NCI-H345 (cell line): ENCODE measurements around the gene MED12.

Experiments
- DNase-seq: peaks from one replicate; lab custom pipeline; 2025; lab: John Stamatoyannopoulos, UW

MED12 gene

GRCh38 chrX:71107245-71107644, 11.2 kb upstream of the MED12 start:
- no peak for DNase-seq

DNA sequence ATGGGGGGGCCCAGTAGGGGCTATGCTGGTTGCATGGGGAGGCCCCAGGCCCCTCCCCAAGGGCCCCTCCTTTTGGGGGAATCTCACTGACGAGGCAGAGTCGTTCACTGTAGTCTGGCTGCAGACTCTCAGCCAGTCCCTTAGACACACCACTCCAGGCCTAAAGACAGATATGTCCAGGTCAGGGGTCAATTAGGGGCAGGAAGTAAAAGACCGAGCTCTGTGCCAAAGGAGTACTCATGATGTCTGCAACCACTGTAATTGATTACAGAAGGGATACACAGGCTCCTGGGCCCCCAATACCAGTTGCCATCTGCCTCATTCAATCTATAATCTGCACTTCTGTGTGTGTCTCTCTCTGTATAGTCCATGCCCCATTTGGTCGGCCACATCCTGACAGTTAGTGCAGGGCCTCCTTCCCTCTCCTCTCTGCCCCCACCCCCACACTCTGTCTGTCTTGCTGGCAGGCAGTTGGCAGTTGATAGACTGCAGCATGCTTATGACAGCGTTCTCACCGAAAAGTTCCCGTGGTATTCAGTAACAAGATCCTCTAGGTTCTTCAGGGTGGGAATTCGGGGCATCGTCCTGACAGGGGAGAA, 10.5 kb upstream of the MED12 start:
- DNase-seq = no peak

- DNase-seq = no peak
Measured at GRCh38 chrX:71109051-71109450, 9.3 kb upstream of the MED12 start.

GRCh38 chrX:71111141-71111843, 7.1 kb upstream of the MED12 start, which contains the start of gene IL2RG:
Gene IL2RG (minus strand): TSS chrX:71111577. CDS start chrX:71111539, 38 bp downstream.
- no peak for DNase-seq

- DNase-seq = no peak
Measured at GRCh38 chrX:71111921-71112431, 6.4 kb upstream of the MED12 start.

DNA sequence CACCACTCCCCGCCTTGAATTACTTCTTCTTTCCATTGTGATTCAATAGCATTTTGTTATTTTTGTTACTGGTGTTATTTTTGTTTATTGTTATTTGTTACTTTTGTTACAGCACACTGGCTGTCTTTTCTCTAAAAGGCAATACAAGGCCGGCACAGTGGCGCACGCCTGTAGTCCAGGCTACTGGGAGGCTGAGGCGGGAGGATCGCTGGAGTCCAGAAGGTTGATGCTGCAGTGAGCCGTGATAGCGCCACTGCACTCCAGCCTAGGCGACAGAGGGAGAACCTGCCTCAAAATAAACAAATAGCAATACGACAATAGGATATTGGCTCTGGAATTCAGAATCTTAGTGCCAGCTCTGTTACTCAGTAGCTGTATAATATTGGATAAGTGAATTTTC, 1.0 kb upstream of the MED12 start:
- DNase-seq = no peak

GRCh38 chrX:71118985-71119535, 664 bp downstream of the MED12 start:
- no peak for DNase-seq

DNA sequence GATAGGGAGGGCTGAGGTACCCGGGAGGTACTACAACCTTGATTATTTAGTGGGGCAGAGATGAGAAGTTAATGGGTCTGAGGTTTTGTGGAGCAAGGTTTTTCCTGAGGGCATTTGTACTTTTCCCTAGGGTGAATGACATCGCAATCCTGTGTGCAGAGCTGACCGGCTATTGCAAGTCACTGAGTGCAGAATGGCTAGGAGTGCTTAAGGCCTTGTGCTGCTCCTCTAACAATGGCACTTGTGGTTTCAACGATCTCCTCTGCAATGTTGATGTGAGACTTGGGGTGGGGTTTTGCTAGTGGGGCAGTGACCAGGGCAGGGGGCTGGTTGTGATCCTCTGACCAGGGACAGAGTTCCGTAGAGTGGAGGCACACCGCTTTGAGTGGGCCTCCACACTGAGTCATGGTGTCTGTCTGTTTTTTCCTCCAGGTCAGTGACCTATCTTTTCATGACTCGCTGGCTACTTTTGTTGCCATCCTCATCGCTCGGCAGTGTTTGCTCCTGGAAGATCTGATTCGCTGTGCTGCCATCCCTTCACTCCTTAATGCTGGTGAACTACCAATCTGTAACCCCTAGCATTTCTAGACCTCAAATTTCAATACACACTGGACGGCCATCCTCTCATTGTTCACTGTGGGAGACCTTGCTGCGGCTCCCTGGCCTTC, 9.9 kb downstream of the MED12 start:
- no peak for DNase-seq

GRCh38 chrX:71128915-71129765, 10.7 kb downstream of the MED12 start:
- peak; percentile 37 for DNase-seq

DNA sequence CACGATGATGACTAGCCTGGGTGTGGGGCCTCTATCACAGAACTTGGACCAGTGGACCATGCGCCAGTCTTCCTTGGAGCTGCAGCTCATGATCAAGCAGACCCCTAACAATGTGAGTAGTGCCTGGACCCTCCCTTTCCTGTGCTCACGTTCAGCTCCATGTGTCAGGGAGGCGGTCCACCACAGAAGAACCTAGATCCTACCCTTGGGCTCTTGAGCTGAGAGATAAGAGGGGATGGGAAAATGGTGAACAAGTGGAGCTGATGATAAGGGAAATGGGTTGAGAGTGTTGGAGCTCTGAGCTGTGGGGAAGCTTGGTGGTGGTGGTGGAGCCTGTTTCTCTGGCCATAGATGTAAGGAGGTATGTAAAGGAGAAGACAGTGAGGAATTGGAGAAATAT, 13.1 kb downstream of the MED12 start:
- DNase-seq = no peak

DNA sequence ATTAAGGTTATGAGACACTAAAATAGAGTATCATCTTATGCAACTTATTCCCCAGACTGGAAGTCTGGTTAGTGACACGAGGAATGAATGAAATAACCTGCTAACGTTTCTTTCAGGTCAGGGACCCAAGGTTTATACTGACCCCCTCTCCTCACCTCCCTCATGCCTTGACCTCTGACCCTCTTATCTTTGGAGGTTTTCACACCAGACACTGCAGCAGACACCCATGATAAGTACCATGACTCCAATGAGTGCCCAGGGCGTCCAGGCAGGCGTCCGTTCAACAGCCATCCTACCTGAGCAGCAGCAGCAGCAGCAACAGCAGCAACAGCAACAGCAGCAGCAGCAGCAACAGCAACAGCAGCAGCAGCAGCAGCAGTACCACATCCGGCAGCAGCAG, 22.0 kb downstream of the MED12 start:
- no peak for DNase-seq

DNA sequence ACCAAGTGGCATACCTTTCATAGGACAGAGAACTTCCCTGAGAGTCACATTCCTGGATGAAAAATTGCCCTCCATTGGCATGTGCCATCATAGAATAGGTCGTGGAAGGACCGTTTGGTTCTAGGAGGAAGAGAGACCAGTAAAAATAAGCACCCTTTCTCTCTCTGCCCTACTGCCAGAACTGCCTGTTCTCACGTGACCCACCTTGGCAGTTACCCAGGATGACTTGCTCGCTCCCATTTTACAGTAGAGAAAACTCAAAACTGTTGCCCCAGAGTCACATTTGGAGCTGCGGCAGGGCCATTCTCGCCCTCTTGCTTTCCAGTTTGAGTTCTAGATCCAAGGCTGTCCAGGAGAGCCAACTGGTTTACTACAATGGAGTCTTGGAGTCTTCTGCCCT, 25.1 kb downstream of the MED12 start:
- DNase-seq = no peak

DNA sequence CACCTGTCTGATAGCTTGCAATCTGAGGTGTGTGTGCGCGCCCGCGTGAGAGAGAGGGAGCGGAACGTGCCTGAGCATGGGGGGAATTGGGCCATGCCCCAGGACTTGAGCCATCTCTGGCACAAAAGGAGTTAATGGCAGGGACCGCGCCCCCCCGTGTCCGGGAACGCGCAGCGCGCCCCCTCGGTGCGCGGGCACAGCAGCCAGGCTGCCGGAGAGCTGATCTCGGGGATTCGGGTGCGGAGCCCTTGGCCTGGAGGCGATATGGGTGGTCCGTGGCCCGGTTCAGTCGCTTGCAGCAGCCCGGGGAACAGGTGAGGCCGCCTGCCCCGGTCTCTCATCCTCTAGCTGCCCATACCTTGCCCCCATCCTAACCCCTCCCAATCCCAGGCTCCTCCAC, 26.3 kb downstream of the MED12 start, which contains the start of gene NLGN3:
TSS of gene NLGN3 (plus strand) at position 191 of the 400 bp plus-strand sequence. CDS start 2,909 bp downstream, outside the sequence.
- DNase-seq = no peak

DNA sequence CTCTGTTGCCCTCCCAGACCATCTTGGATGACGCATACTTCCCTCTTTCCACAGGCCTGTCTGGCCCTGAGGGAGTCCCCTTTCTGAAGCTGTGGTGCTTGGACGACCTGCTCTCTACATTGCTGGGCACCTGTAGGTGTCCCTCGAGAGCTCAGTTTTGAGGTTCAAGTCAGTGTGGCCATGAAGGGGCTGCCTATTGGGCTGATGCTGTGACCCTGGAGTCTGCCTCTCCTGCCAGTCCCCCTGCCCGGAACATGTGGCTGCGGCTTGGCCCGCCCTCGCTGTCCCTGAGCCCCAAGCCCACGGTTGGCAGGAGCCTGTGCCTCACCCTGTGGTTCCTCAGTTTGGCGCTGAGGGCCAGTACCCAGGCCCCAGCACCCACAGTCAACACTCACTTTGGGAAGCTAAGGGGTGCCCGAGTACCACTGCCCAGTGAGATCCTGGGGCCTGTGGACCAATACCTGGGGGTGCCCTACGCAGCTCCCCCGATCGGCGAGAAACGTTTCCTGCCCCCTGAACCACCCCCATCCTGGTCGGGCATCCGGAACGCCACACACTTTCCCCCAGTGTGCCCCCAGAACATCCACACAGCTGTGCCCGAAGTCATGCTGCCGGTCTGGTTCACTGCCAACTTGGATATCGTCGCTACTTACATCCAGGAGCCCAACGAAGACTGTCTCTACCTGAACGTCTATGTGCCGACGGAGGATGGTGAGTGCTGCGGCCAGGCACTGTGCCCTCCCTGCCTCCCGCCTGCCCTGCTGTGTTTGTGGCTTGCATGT, 29.3 kb downstream of the MED12 start:
- DNase-seq = no peak

GRCh38 chrX:71148278-71148663, 29.9 kb downstream of the MED12 start:
- DNase-seq = no peak

- DNase-seq = no peak
Measured at GRCh38 chrX:71151366-71151765, 33.0 kb downstream of the MED12 start.

DNA sequence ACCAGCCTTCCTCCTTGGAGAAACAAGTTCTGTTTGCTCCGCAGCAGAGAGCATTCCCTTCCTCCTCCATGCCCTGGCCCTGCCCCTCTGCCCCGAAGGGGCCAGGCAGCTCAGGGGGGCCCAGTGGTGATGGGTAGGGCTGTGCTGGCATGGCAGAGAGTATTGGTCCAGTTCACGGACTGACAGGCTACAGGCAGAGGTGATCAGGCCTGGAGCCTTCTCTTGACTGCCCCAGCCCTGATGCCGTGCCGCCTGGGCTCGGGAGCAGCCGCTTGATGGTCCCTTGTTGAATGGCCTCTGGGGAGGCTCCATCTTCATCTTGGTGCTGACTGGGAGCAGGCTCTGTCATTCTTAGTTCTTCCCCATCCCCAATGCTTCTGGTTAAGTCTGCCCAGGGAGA, 35.8 kb downstream of the MED12 start:
- no peak for DNase-seq

GRCh38 chrX:71154641-71155040, 36.2 kb downstream of the MED12 start:
- DNase-seq = no peak

DNA sequence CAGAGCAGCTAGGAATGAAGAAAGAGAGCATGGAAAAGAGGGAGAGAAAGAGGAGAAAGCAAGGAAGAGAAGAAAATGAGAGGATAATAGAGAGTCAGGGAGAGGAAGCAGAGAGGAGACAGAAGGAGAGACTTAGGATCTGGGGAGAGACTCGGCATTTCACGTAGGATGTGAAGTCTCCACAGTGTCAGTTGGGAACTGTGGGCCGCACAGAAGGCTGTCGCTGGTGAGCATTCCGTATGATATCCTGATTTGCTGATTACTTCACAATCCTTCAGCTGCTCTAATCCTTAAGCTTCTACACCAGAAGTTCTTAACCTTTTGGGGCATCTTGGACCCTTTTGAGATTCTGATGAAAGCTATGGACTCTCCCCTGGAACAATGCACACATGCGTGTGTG, 40.2 kb downstream of the MED12 start:
- no peak for DNase-seq

DNA sequence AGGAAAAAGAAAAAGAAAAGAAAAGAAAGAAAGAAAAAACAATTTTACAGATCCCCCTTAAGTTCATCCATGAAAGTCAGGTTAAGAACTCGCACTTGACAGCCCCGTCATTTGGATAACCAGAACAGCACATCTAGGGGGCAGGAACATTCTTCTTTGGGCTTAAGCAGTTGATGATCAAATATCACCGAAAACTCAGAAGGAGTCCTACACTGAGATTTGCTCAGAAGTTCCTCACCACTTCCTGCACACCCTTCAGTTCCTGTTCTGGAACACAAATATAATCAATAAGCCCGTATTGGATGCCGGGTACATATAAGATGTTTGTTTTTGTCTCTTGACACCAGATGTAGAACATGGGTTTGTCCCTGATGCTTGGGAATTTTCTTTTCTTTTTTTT, 40.9 kb downstream of the MED12 start:
- DNase-seq = no peak

DNA sequence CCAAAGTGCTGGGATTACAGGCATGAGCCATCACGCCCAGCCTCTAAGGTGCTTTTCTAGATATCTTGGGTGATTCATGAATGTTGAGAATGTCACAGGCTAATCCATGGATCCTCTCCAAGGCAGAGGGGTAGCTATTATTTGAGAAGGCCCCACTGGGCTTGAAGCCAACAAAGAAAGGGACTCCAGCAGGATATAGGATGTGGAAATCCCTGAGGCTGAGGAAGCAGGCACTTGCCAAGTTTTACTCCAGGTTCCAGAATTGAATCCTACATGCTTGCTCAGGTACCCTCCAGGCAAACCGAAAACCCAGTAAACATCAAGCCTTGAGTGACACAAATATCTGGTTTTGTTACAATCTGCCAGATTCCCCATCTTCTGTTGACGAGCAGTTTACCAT, 42.1 kb downstream of the MED12 start:
- no peak for DNase-seq
